Heart left ventricle (tissue), 16 donors: ENCODE results near the gene LTBR. TPM values are rescaled to one million over a fixed set of nuclear protein-coding genes. Genes with fewer than 3 reads are reported as not detected.

Experiments
- ATAC-seq, 4 donors: fragments of 200-7000 bp; cut with Tn5 transposase; one replicate each; pipeline ENCODE4 v1.9.1; 2020 to 2022; ENCODE audit warnings: moderate library complexity in 4 of 4, mild to moderate bottlenecking in 3 of 4, moderate number of reproducible peaks in 1 of 4
- DNase-seq, 5 donors: peaks; one replicate each; pipeline ENCODE4 v3.0.0-alpha.2; 2020
- H3K27ac ChIP-seq, 12 donors: fragments of 200-600 bp; sonication (generic) in 4 of 12; one replicate each; pipeline versions ENCODE4 v1.5.0 to v1.8.0; 2016 to 2022; ENCODE audit warnings: mild to moderate bottlenecking in 2 of 12
- H3K27me3 ChIP-seq, 9 donors: fragments of 200-600 bp; sonication (generic) in 2 of 9; one replicate each; pipeline versions ENCODE4 v1.5.1 to v1.8.0; 2016 to 2022; ENCODE audit warnings: mild to moderate bottlenecking in 3 of 9
- H3K36me3 ChIP-seq, 9 donors: fragments of 200-600 bp; sonication (generic) in 2 of 9; one replicate each; pipeline versions ENCODE4 v1.5.0 to v1.8.0; 2018 to 2022; ENCODE audit warnings: mild to moderate bottlenecking in 2 of 9
- H3K4me1 ChIP-seq, 12 donors: fragments of 200-600 bp; sonication (generic) in 4 of 12; one replicate each; pipeline versions ENCODE4 v1.5.0 to v1.8.0; 2016 to 2022; ENCODE audit warnings: mild to moderate bottlenecking in 3 of 12
- H3K4me3 ChIP-seq, 12 donors: fragments of 200-600 bp; sonication (generic) in 4 of 12; one replicate each; pipeline versions ENCODE4 v1.5.0 to v1.8.0; 2017 to 2022; ENCODE audit warnings: mild to moderate bottlenecking in 9 of 12, moderate library complexity in 4 of 12
- H3K9me3 ChIP-seq, 12 donors: fragments of 200-600 bp; sonication (generic) in 4 of 12; one replicate each; pipeline versions ENCODE4 v1.5.0 to v1.8.0; 2016 to 2022; ENCODE audit warnings: mild to moderate bottlenecking in 1 of 12
- CTCF ChIP-seq, 12 donors: fragments of 200-600 bp; sonication (generic) in 4 of 12; IDR thresholded peaks; one replicate each; pipeline versions ENCODE4 v1.5.0 to v1.8.0; 2018 to 2022; ENCODE audit warnings: antibody characterized with exemption in 12 of 12, mild to moderate bottlenecking in 5 of 12
- POLR2A ChIP-seq, 2 donors: fragments of 450-650 bp; IDR thresholded peaks; one replicate each; pipeline ENCODE4 v1.6.1; 2017; ENCODE audit warnings: antibody characterized with exemption in 2 of 2, mild to moderate bottlenecking in 2 of 2, moderate library complexity in 2 of 2
- WGBS, 4 donors: extraction: QIAGEN DNeasy Blood & Tissue Kit in 2 of 4; methylation state at CpG; one replicate each; pipeline versions ENCODE4 v1.1.5 to v1.1.7; 2013 to 2018; 5-methylcytosine and 5-hydroxymethylcytosine counted together
- intact Hi-C, 10 donors: fragments of 100-400 bp; cut with DNase I; formaldehyde crosslinking; loops; one replicate each; pipeline versions ENCODE4 v1.11.1 to v1.14.2; 2022
- polyA plus RNA-seq, 2 donors: library from polyadenylated mRNA; stranded (reverse); fragments of 200-250 nt; gene quantifications; one replicate each; pipeline ENCODE4 v1.2.3, GENCODE V29; 2013
- total RNA-seq, 9 donors: library from RNA; depleted of rRNA in 2 of 9; stranded (reverse); fragments of >200 nt in 2 of 9; fragmentation: NEBNext Ultra II Directional in 3 of 9; extraction: Animal tissue kit (Norgen Biotek cat#: 25700) in 3 of 9; gene quantifications; one replicate each; pipeline versions ENCODE4 v1.1.0 to v1.2.4, GENCODE V29; 2016 to 2023
- donor health status: ischemic (EF 13 %, LVEDD 7.1; RV severe dilation, severe dysfunction).
- donor health status: healthy with polysubstance abuse.
- donor health status: DM: no; HTN: yes; CAD: no.
- donor health status: DM: no; HTN: no; CAD: no.
- donor health status: ischemic (EF 25% LVEDD 6.9; RV normal size, moderate dysfunction).
- donor health status: ischemic (EF 25% LVEDD 5.7; RV mildly dilated, moderate dysfunction).
- donor health status: healthy.
- donor health status: DM: yes; HTN: yes; CAD: no.
- donor health status: ischemic (EF 35%, LVEDD 5.7; RV mildly dilated, moderate dysfunction).
- donor health status: nonischemic (EF 11% LVEDD 7.7; RV severe dilation, severe dysfunction).
- donor health status: DM: yes; HTN: yes; CAD: no.
- donor health status: PGD.
- donor health status: ischemic (EF 29% LVEDD 5.4; RV normal size, mild dysfunction).
- donor health status: nonischemic (EF 23%, LVEDD 6.1; RV moderate dilation, normal function).

The LTBR gene
- total and polyA plus RNA-seq, 11 donors, result 16.0 to 83.4 (median 26.2) TPM

DNA sequence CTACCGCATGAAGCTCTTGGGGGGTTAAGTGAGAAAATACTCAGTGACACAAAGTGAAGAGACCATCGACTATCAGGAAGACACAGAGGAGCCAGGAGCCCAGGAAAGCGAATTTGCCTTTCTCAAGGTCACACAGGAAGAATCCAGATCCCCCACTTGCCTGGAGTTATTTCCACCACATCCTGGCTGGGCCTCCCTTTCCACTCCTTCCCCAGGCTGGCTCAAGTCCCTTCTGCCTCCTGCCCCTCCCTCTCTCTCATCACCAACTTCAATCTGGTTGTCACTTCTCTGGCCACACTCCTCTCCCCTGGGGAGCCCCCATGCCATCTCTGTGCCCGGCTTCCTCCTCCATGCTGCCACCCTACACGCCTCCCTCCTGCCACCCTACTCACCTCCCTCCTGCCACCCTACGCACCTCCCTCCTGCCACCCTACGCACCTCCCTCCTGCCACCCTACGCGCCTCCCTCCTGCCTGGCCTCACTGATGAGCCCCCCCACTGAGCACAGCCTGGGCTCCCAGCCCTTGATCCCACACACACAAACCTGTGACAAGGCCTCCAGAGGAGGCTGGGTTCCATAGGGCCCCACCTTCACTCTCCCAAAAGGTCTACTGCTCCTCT lies 14.9 kb upstream of the LTBR start:
- no peak for ATAC-seq
- H3K27ac ChIP-seq, result peak overlapping the region in 1 of 12 donors; percentile 80
- 78 to 88% (median 84%) methylated on average over 9 of the region's 9 CpGs for WGBS, 4 donors

DNA sequence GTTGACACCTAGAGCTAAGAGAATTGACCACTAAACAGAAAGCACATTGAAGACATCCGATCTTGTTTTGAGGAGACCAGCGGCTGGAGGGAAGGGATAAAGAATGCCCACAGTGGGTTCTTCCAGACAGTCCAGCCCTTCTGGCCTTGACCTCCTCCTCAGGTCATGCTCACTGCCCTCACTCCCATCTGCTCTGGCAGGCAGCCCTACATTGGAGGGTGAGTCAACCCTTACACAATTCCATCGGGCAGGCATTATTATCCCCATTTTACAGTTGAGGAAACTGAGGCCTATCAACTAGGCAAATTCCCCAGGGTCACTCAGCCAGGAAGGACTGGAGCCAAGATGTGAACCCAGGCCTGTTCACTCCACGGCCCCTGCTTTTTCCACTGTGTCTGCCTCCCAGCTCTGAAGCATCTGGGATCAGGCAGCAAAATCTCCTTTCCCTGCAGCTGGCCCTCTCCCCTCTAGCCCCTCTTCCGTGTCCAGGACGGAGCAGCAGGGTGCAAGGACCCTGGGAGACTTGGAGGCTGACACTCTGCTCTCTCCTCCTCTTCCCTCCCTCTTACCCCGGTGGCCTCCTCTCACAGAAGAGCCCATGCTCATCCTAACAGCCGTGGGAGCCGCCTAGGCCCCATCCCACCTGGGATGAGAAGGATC lies 13.9 kb upstream of the LTBR start:
- DNase-seq, result peak in 2 of 5 donors; percentile 4 to 15
- peaks cover 0 to 36% (median 2%) of the 10 kb centered on the region in 12 donors for H3K4me1 ChIP-seq
- no peaks in the 10 kb centered on the region for H3K27me3 ChIP-seq
- H3K9me3 ChIP-seq, result no peaks in the 10 kb centered on the region
- no peak overlapping the region for H3K4me3 ChIP-seq
- no peak for TF ChIP-seq CTCF (IDR thresholded peaks at IDR 0.05)
- TF ChIP-seq POLR2A (IDR thresholded peaks at IDR 0.05), result no peak
- no peak for ATAC-seq
- no peak overlapping the region for H3K27ac ChIP-seq
- intact Hi-C loops, result loop anchor here in 3 of 10 donors (5.0 kb wide), 2 partner anchors 38 to 43 kb away; no protein-coding TSS in a partner anchor
- WGBS, 4 donors, result 92 to 96% (median 93%) methylated on average over 9 of the region's 9 CpGs
- no peaks in the 10 kb centered on the region for H3K36me3 ChIP-seq

More for the DNA sequence above, 14.9 kb upstream of the LTBR start:
- Histone ChIP-seq H3K9me3 (no peaks in the 10 kb centered on the region), H3K27me3 (no peaks in the 10 kb centered on the region), H3K36me3 (no peaks in the 10 kb centered on the region), H3K4me3 (no peak overlapping the region), H3K4me1 (peaks cover 0 to 40% (median 2%) of the 10 kb centered on the region in 12 donors)
- TF ChIP-seq CTCF (IDR thresholded peaks at IDR 0.05), result no peak
- no peak for TF ChIP-seq POLR2A (IDR thresholded peaks at IDR 0.05)
- peak in 2 of 5 donors; percentile 7 to 8 for DNase-seq
- intact Hi-C loops, result loop anchor here in 1 of 10 donors (5.0 kb wide), 1 partner anchor 42 kb away; no protein-coding TSS in a partner anchor

GRCh38 chr12:6370576-6370935 lies 13.4 kb upstream of the LTBR start:
- Histone ChIP-seq H3K4me3 (no peak overlapping the region), H3K27me3 (no peaks in the 10 kb centered on the region), H3K36me3 (no peaks in the 10 kb centered on the region), H3K27ac (no peak overlapping the region), H3K9me3 (no peaks in the 10 kb centered on the region), H3K4me1 (peaks cover 0 to 36% (median 2%) of the 10 kb centered on the region in 12 donors)
- no peak for ATAC-seq
- DNase-seq, result peak in 2 of 5 donors; percentile 3 to 13
- intact Hi-C loops, result loop anchor here in 2 of 10 donors (5.0 kb wide), 2 partner anchors 38 to 43 kb away; no protein-coding TSS in a partner anchor
- TF ChIP-seq CTCF (IDR thresholded peaks at IDR 0.05) (no peak), POLR2A (IDR thresholded peaks at IDR 0.05) (no peak)
- 75 to 98% (median 92%) methylated on average over 4 of the region's 4 CpGs for WGBS, 4 donors

GRCh38 chr12:6370994-6371754 lies 12.8 kb upstream of the LTBR start:
- Histone ChIP-seq H3K36me3 (no peaks in the 10 kb centered on the region), H3K27me3 (no peaks in the 10 kb centered on the region), H3K27ac (no peak overlapping the region), H3K4me3 (no peak overlapping the region), H3K9me3 (no peaks in the 10 kb centered on the region), H3K4me1 (peaks cover 0 to 42% (median 6%) of the 10 kb centered on the region in 12 donors)
- ATAC-seq (no peak), DNase-seq (no peak)
- no peak for TF ChIP-seq POLR2A (IDR thresholded peaks at IDR 0.05)
- no peak for TF ChIP-seq CTCF (IDR thresholded peaks at IDR 0.05)
- 54 to 77% (median 65%) methylated on average over 14 to 15 of the region's 15 CpGs for WGBS, 4 donors
- intact Hi-C loops, result loop anchor here in 2 of 10 donors (5.0 kb wide), 2 partner anchors 39 to 44 kb away; no protein-coding TSS in a partner anchor
